Measurements from ENCODE around the gene SNRPA1. TPM values are rescaled to one million over a fixed set of nuclear protein-coding genes. Genes with fewer than 3 reads are reported as not detected.

Gene SNRPA1
- total RNA-seq, 1 donor from 2014 or later, result 79.5 TPM

DNA sequence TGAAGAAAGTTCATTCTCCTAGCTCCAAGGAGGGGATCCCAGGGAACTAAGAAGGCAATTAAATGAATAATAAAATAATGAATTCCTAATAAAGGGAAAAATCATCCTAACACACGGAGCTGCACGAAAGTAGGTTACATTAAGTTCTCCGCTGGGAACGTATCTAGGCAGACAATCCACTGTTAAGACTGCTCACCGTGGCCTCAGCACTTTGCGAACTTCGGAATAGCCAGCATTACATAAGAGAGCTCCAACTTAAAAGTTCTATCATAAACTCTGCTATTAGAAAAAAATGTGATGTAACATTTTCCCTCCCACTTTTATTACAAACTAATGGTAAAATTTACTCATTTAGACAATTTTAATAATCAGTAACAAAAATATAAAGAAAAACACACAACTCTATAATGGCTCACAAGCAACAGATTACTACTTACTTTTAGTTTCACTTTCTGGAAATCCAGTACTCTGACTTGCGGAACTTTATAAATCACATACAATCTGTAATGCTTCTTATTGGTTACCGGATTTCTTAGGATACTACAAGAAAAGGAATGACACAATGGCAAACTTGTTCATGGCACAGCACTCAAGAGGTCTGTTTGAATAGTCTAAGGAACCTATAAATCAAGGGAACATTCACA is 8.5 kb downstream of the SNRPA1 start:
- H3K27ac Mint-ChIP-seq (ENCODE audit: unreplicated experiment), result no peak overlapping the region
- Histone ChIP-seq H3K4me2 (ENCODE audit: low read length) (no peak overlapping the region), H3K9me3 (ENCODE audit: insufficient read depth, low read depth, low read length) (no peaks in the 10 kb centered on the region), H3K36me3 (ENCODE audit: insufficient read depth, low read length) (peaks cover 57% of the 10 kb centered on the region), H2AFZ (ENCODE audit: low read depth, low read length) (no peak overlapping the region), H3K79me2 (ENCODE audit: insufficient read depth, low read length) (peaks cover 38% of the 10 kb centered on the region), H3K4me1 (ENCODE audit: insufficient read depth, low read length) (no peaks in the 10 kb centered on the region), H3K27me3 (ENCODE audit: insufficient read depth, low read length) (no peaks in the 10 kb centered on the region), H3K4me3 (ENCODE audit: insufficient read depth, low read depth, low read length) (no peak overlapping the region), H3K9ac (ENCODE audit: low read length) (no peak overlapping the region), H3K27ac (ENCODE audit: low read depth, low read length) (no peak overlapping the region), H4K20me1 (ENCODE audit: insufficient read depth, low read length) (peaks cover 28% of the 10 kb centered on the region)
- H3K27me3 Mint-ChIP-seq (ENCODE audit: low read depth, unreplicated experiment), result no peaks in the 10 kb centered on the region
- H3K36me3 Mint-ChIP-seq (ENCODE audit: low read depth, unreplicated experiment), result peaks cover 13% of the 10 kb centered on the region
- TF ChIP-seq EZH2 (IDR thresholded peaks at IDR 0.05; ENCODE audit: insufficient read depth, low read length) (no peak), CTCF (IDR thresholded peaks at IDR 0.05; ENCODE audit: insufficient read depth, low read depth, low read length) (no peak)
- FAIRE-seq (no peak), DNase-seq (ENCODE audit: low read depth) (no peak)
- no peak overlapping the region for H3K4me3 Mint-ChIP-seq (ENCODE audit: unreplicated experiment)
- no peaks in the 10 kb centered on the region for H3K9me3 Mint-ChIP-seq (ENCODE audit: unreplicated experiment)
- no peaks in the 10 kb centered on the region for H3K4me1 Mint-ChIP-seq (ENCODE audit: low read depth, unreplicated experiment)

- Mint-ChIP-seq H3K4me1 (ENCODE audit: low read depth, unreplicated experiment) (no peaks in the 10 kb centered on the region), H3K36me3 (ENCODE audit: low read depth, unreplicated experiment) (peaks cover 18% of the 10 kb centered on the region), H3K27ac (ENCODE audit: unreplicated experiment) (no peak overlapping the region), H3K27me3 (ENCODE audit: low read depth, unreplicated experiment) (no peaks in the 10 kb centered on the region), H3K9me3 (ENCODE audit: unreplicated experiment) (no peaks in the 10 kb centered on the region), H3K4me3 (ENCODE audit: unreplicated experiment) (no peak overlapping the region)
- TF ChIP-seq EZH2 (IDR thresholded peaks at IDR 0.05; ENCODE audit: insufficient read depth, low read length) (no peak), CTCF (IDR thresholded peaks at IDR 0.05; ENCODE audit: insufficient read depth, low read depth, low read length) (no peak)
- Histone ChIP-seq H3K27me3 (ENCODE audit: insufficient read depth, low read length) (no peaks in the 10 kb centered on the region), H3K4me3 (ENCODE audit: insufficient read depth, low read depth, low read length) (no peak overlapping the region), H3K79me2 (ENCODE audit: insufficient read depth, low read length) (peaks cover 15% of the 10 kb centered on the region), H3K27ac (ENCODE audit: low read depth, low read length) (no peak overlapping the region), H2AFZ (ENCODE audit: low read depth, low read length) (no peak overlapping the region), H3K9me3 (ENCODE audit: insufficient read depth, low read depth, low read length) (no peaks in the 10 kb centered on the region), H3K9ac (ENCODE audit: low read length) (no peak overlapping the region), H4K20me1 (ENCODE audit: insufficient read depth, low read length) (peaks cover 14% of the 10 kb centered on the region), H3K4me2 (ENCODE audit: low read length) (no peak overlapping the region), H3K36me3 (ENCODE audit: insufficient read depth, low read length) (peaks cover 62% of the 10 kb centered on the region), H3K4me1 (ENCODE audit: insufficient read depth, low read length) (no peaks in the 10 kb centered on the region)
- no peak for FAIRE-seq
- no peak for DNase-seq (ENCODE audit: low read depth)
Observed at GRCh38 chr15:101283931-101284330, 11.1 kb downstream of the SNRPA1 start.

DNA sequence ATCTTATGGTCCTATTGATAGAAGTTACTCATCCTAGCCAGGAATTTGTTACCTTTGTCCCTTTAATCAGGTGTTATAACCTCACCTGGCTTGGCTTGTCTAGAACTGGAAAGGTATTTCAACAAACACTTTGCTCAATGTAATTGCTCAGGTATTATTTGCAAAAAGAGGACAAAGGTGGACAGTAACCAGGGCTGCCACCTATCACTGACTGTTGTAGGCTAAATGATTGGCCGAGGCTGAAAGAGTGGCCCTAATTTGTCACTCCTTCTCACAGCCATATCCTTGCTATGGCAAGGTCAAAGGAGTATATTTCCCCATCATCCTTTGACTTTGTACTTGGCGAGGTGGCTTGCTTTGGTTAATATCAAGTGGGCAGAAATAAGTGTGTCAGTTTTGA is 15.0 kb downstream of the SNRPA1 start:
- no peak overlapping the region for H3K4me2 ChIP-seq (ENCODE audit: low read length)
- H3K27me3 Mint-ChIP-seq (ENCODE audit: low read depth, unreplicated experiment), result no peaks in the 10 kb centered on the region
- H3K27ac ChIP-seq (ENCODE audit: low read depth, low read length), result no peak overlapping the region
- H3K27ac Mint-ChIP-seq (ENCODE audit: unreplicated experiment), result no peak overlapping the region
- no peaks in the 10 kb centered on the region for H3K9me3 Mint-ChIP-seq (ENCODE audit: unreplicated experiment)
- peaks cover 18% of the 10 kb centered on the region for H4K20me1 ChIP-seq (ENCODE audit: insufficient read depth, low read length)
- no peak for TF ChIP-seq CTCF (IDR thresholded peaks at IDR 0.05; ENCODE audit: insufficient read depth, low read depth, low read length)
- TF ChIP-seq EZH2 (IDR thresholded peaks at IDR 0.05; ENCODE audit: insufficient read depth, low read length), result no peak
- H3K36me3 ChIP-seq (ENCODE audit: insufficient read depth, low read length), result peaks cover 41% of the 10 kb centered on the region
- FAIRE-seq (no peak), DNase-seq (ENCODE audit: low read depth) (no peak)
- no peak overlapping the region for H3K4me3 Mint-ChIP-seq (ENCODE audit: unreplicated experiment)
- no peaks in the 10 kb centered on the region for H3K9me3 ChIP-seq (ENCODE audit: insufficient read depth, low read depth, low read length)
- no peak overlapping the region for H3K9ac ChIP-seq (ENCODE audit: low read length)
- peaks cover 13% of the 10 kb centered on the region for H3K36me3 Mint-ChIP-seq (ENCODE audit: low read depth, unreplicated experiment)
- H2AFZ ChIP-seq (ENCODE audit: low read depth, low read length), result no peak overlapping the region
- no peak overlapping the region for H3K4me3 ChIP-seq (ENCODE audit: insufficient read depth, low read depth, low read length)
- H3K27me3 ChIP-seq (ENCODE audit: insufficient read depth, low read length), result no peaks in the 10 kb centered on the region
- H3K79me2 ChIP-seq (ENCODE audit: insufficient read depth, low read length), result peaks cover 22% of the 10 kb centered on the region
- H3K4me1 ChIP-seq (ENCODE audit: insufficient read depth, low read length), result peaks cover 10% of the 10 kb centered on the region
- peaks cover 6% of the 10 kb centered on the region for H3K4me1 Mint-ChIP-seq (ENCODE audit: low read depth, unreplicated experiment)

Data from astrocyte (in vitro differentiated cells and primary cell).